ENCODE results near the gene PLEK. TPM values are rescaled to one million over a fixed set of nuclear protein-coding genes. Genes with fewer than 3 reads are reported as not detected.

The PLEK gene
- total RNA-seq, 1 donor from 2014 or later, result not detected

- Histone ChIP-seq H3K27me3 (ENCODE audit: insufficient read depth, low read length) (no peaks in the 10 kb centered on the region), H2AFZ (ENCODE audit: low read depth, low read length) (no peak overlapping the region), H3K4me3 (ENCODE audit: insufficient read depth, low read depth, low read length) (no peak overlapping the region), H3K9me3 (ENCODE audit: insufficient read depth, low read depth, low read length) (no peaks in the 10 kb centered on the region), H4K20me1 (ENCODE audit: insufficient read depth, low read length) (no peaks in the 10 kb centered on the region), H3K4me1 (ENCODE audit: insufficient read depth, low read length) (no peaks in the 10 kb centered on the region), H3K9ac (ENCODE audit: low read length) (no peak overlapping the region), H3K27ac (ENCODE audit: low read depth, low read length) (no peak overlapping the region), H3K79me2 (ENCODE audit: insufficient read depth, low read length) (no peaks in the 10 kb centered on the region), H3K4me2 (ENCODE audit: low read length) (no peak overlapping the region), H3K36me3 (ENCODE audit: insufficient read depth, low read length) (no peaks in the 10 kb centered on the region)
- no peaks in the 10 kb centered on the region for H3K9me3 Mint-ChIP-seq (ENCODE audit: unreplicated experiment)
- no peak for FAIRE-seq
- no peak for DNase-seq (ENCODE audit: low read depth)
- H3K4me3 Mint-ChIP-seq (ENCODE audit: unreplicated experiment), result no peak overlapping the region
- TF ChIP-seq EZH2 (IDR thresholded peaks at IDR 0.05; ENCODE audit: insufficient read depth, low read length) (no peak), CTCF (IDR thresholded peaks at IDR 0.05; ENCODE audit: insufficient read depth, low read depth, low read length) (no peak)
- H3K4me1 Mint-ChIP-seq (ENCODE audit: low read depth, unreplicated experiment), result no peaks in the 10 kb centered on the region
- H3K27ac Mint-ChIP-seq (ENCODE audit: unreplicated experiment), result no peak overlapping the region
- H3K27me3 Mint-ChIP-seq (ENCODE audit: low read depth, unreplicated experiment), result no peaks in the 10 kb centered on the region
- H3K36me3 Mint-ChIP-seq (ENCODE audit: low read depth, unreplicated experiment), result no peaks in the 10 kb centered on the region
Observed at GRCh38 chr2:68414876-68415275, 49.8 kb downstream of the PLEK start.

GRCh38 chr2:68415521-68415920, 50.4 kb downstream of the PLEK start:
- Histone ChIP-seq H3K4me1 (ENCODE audit: insufficient read depth, low read length) (no peaks in the 10 kb centered on the region), H3K79me2 (ENCODE audit: insufficient read depth, low read length) (no peaks in the 10 kb centered on the region), H4K20me1 (ENCODE audit: insufficient read depth, low read length) (no peaks in the 10 kb centered on the region), H2AFZ (ENCODE audit: low read depth, low read length) (no peak overlapping the region), H3K36me3 (ENCODE audit: insufficient read depth, low read length) (no peaks in the 10 kb centered on the region), H3K4me2 (ENCODE audit: low read length) (no peak overlapping the region), H3K27me3 (ENCODE audit: insufficient read depth, low read length) (peaks cover 3% of the 10 kb centered on the region), H3K9ac (ENCODE audit: low read length) (no peak overlapping the region), H3K4me3 (ENCODE audit: insufficient read depth, low read depth, low read length) (no peak overlapping the region), H3K27ac (ENCODE audit: low read depth, low read length) (no peak overlapping the region), H3K9me3 (ENCODE audit: insufficient read depth, low read depth, low read length) (no peaks in the 10 kb centered on the region)
- Mint-ChIP-seq H3K27ac (ENCODE audit: unreplicated experiment) (no peak overlapping the region), H3K4me1 (ENCODE audit: low read depth, unreplicated experiment) (no peaks in the 10 kb centered on the region), H3K4me3 (ENCODE audit: unreplicated experiment) (no peak overlapping the region), H3K36me3 (ENCODE audit: low read depth, unreplicated experiment) (no peaks in the 10 kb centered on the region), H3K27me3 (ENCODE audit: low read depth, unreplicated experiment) (no peaks in the 10 kb centered on the region), H3K9me3 (ENCODE audit: unreplicated experiment) (no peaks in the 10 kb centered on the region)
- TF ChIP-seq EZH2 (IDR thresholded peaks at IDR 0.05; ENCODE audit: insufficient read depth, low read length), result no peak
- TF ChIP-seq CTCF (IDR thresholded peaks at IDR 0.05; ENCODE audit: insufficient read depth, low read depth, low read length), result no peak
- DNase-seq (ENCODE audit: low read depth) (no peak), FAIRE-seq (no peak)

- peaks cover 4% of the 10 kb centered on the region for H3K27me3 ChIP-seq (ENCODE audit: insufficient read depth, low read length)
- FAIRE-seq, result no peak
- no peak overlapping the region for H3K27ac Mint-ChIP-seq (ENCODE audit: unreplicated experiment)
- no peak overlapping the region for H3K9ac ChIP-seq (ENCODE audit: low read length)
- no peak overlapping the region for H3K4me3 ChIP-seq (ENCODE audit: insufficient read depth, low read depth, low read length)
- H3K4me3 Mint-ChIP-seq (ENCODE audit: unreplicated experiment), result no peak overlapping the region
- no peaks in the 10 kb centered on the region for H4K20me1 ChIP-seq (ENCODE audit: insufficient read depth, low read length)
- H2AFZ ChIP-seq (ENCODE audit: low read depth, low read length), result no peak overlapping the region
- H3K36me3 Mint-ChIP-seq (ENCODE audit: low read depth, unreplicated experiment), result no peaks in the 10 kb centered on the region
- H3K27me3 Mint-ChIP-seq (ENCODE audit: low read depth, unreplicated experiment), result no peaks in the 10 kb centered on the region
- H3K9me3 ChIP-seq (ENCODE audit: insufficient read depth, low read depth, low read length), result no peaks in the 10 kb centered on the region
- H3K4me2 ChIP-seq (ENCODE audit: low read length), result no peak overlapping the region
- no peaks in the 10 kb centered on the region for H3K79me2 ChIP-seq (ENCODE audit: insufficient read depth, low read length)
- no peaks in the 10 kb centered on the region for H3K4me1 ChIP-seq (ENCODE audit: insufficient read depth, low read length)
- H3K27ac ChIP-seq (ENCODE audit: low read depth, low read length), result no peak overlapping the region
- no peaks in the 10 kb centered on the region for H3K4me1 Mint-ChIP-seq (ENCODE audit: low read depth, unreplicated experiment)
- DNase-seq (ENCODE audit: low read depth), result no peak
- no peaks in the 10 kb centered on the region for H3K36me3 ChIP-seq (ENCODE audit: insufficient read depth, low read length)
- no peaks in the 10 kb centered on the region for H3K9me3 Mint-ChIP-seq (ENCODE audit: unreplicated experiment)
- no peak for TF ChIP-seq EZH2 (IDR thresholded peaks at IDR 0.05; ENCODE audit: insufficient read depth, low read length)
- TF ChIP-seq CTCF (IDR thresholded peaks at IDR 0.05; ENCODE audit: insufficient read depth, low read depth, low read length), result no peak
Observed at GRCh38 chr2:68416081-68416675, 51.1 kb downstream of the PLEK start.
